Peyer's patch (tissue), 4 donors: ENCODE data around the gene NAA10. TPM values are rescaled to one million over a fixed set of nuclear protein-coding genes. Genes with fewer than 3 reads are reported as not detected.
A peak's percentile ranks its signal among the peaks of the same experiment; 100 is the strongest.

Experiments
- DNase-seq, 3 donors: peaks; one replicate each; pipeline ENCODE4 v3.0.0-alpha.2; 2017 to 2019
- H3K27ac ChIP-seq, 4 donors: fragments of 200-600 bp; sonication (generic); one replicate each; pipeline ENCODE4 v1.5.1; 2016 to 2019
- H3K27me3 ChIP-seq, 2 donors: fragments of 200-600 bp; sonication (generic); one replicate each; pipeline ENCODE4 v1.5.1; 2019
- H3K36me3 ChIP-seq, 3 donors: fragments of 200-600 bp; sonication (generic); one replicate each; pipeline ENCODE4 v1.5.1; 2016 to 2019
- H3K4me1 ChIP-seq, 4 donors: fragments of 200-600 bp; sonication (generic); one replicate each; pipeline ENCODE4 v1.5.1; 2016 to 2019
- H3K4me3 ChIP-seq, 4 donors: fragments of 200-600 bp; sonication (generic); 1 replicate in 3 of 4; 2 replicates in 1 of 4; pipeline ENCODE4 v1.5.1; 2016 to 2019; ENCODE audit warnings: mild to moderate bottlenecking in 1 of 4
- H3K9me3 ChIP-seq, 4 donors: fragments of 200-600 bp; sonication (generic); one replicate each; pipeline ENCODE4 v1.5.1; 2016 to 2019; ENCODE audit warnings: mild to moderate bottlenecking in 1 of 4
- POLR2A ChIP-seq, 2 donors: fragments of 450-650 bp; IDR thresholded peaks; one replicate each; pipeline ENCODE4 v1.5.1; 2017; ENCODE audit warnings: antibody characterized with exemption in 2 of 2, mild to moderate bottlenecking in 2 of 2, moderate library complexity in 2 of 2
- total RNA-seq, 4 donors: library from RNA; depleted of rRNA; stranded (reverse); fragments of >200 nt; gene quantifications; one replicate each; pipeline ENCODE4 v1.1.0, GENCODE V29; 2016
- TF ChIP-seq, protein P1 (sequence below), 6 experiments: fragments of 450-650 bp in 4 of 6; fragments of 200-600 bp in 2 of 6; sonication (generic) in 1 of 6; IDR thresholded peaks; one replicate each; pipeline ENCODE4 v1.5.1; 2017 to 2019; ENCODE audit warnings: antibody characterized with exemption in 6 of 6, mild to moderate bottlenecking in 3 of 6, moderate library complexity in 1 of 6

NAA10 gene
- total RNA-seq, 4 donors from 2014 or later = 32.9 to 118 (median 54.1) TPM

DNA sequence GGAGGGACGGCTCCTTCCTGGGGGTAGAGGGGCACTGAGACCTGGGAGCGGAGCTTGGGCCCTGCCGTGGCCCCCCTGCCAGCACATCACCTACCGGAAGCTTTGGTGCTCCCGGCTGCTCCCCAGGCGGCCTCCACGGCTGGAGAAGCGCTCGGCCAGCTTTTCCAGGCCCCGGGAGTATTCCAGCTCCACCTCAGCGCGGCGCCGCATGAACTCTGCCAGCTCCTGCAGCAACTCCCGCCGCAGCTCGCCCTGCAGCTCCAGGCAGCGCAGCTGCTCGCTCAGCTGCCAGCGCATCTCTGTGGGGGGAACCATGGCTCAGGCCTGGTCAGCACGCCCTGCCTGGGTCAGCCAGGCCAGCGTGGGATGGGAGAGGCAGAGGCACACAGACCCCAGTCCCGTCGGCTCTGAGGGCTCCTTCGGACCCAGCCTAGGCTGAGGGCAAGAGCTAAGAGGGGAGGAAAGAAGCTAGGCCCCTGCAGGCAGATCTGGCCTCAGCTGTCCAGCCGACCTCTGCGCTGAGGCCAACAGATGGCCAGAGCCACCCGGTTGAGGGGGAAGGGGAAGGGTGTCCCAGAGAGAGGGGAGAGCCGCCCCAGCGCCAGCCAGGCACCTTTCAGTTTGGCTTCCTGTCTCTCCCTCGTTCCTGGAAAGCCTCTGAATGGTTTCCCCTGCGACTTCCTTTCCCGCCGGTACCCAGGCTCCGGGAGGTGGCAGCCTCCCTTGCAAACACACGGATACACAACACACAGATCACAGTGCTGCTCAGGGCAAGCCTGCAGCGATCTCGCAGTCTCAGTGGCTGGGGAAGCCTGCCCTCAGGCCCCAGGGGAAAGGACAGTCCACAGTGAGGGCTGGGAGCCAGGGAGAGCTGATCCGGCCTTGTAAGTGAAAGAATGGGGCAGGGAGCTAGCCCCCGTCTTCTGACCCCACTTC is 13.1 kb downstream of the NAA10 start:
- peak overlapping the region in 1 of 4 donors; percentile 12 for H3K4me3 ChIP-seq
- no peaks in the 10 kb centered on the region for H3K27me3 ChIP-seq
- peak overlapping the region in 2 of 4 donors; percentile 13 to 31 for H3K27ac ChIP-seq
- H3K9me3 ChIP-seq = no peaks in the 10 kb centered on the region
- no peak for TF ChIP-seq POLR2A (IDR thresholded peaks at IDR 0.05)
- TF ChIP-seq, protein P1, sequence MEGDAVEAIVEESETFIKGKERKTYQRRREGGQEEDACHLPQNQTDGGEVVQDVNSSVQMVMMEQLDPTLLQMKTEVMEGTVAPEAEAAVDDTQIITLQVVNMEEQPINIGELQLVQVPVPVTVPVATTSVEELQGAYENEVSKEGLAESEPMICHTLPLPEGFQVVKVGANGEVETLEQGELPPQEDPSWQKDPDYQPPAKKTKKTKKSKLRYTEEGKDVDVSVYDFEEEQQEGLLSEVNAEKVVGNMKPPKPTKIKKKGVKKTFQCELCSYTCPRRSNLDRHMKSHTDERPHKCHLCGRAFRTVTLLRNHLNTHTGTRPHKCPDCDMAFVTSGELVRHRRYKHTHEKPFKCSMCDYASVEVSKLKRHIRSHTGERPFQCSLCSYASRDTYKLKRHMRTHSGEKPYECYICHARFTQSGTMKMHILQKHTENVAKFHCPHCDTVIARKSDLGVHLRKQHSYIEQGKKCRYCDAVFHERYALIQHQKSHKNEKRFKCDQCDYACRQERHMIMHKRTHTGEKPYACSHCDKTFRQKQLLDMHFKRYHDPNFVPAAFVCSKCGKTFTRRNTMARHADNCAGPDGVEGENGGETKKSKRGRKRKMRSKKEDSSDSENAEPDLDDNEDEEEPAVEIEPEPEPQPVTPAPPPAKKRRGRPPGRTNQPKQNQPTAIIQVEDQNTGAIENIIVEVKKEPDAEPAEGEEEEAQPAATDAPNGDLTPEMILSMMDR (IDR thresholded peaks at IDR 0.05) = no peak
- no peaks in the 10 kb centered on the region for H3K36me3 ChIP-seq
- H3K4me1 ChIP-seq = peaks cover 0 to 21% (median 3%) of the 10 kb centered on the region in 4 donors
- no peak for DNase-seq

GRCh38 chrX:153921070-153921469 is 13.8 kb downstream of the NAA10 start:
- Histone ChIP-seq H3K36me3 (no peaks in the 10 kb centered on the region), H3K9me3 (no peaks in the 10 kb centered on the region), H3K4me3 (no peak overlapping the region), H3K27ac (peak overlapping the region in 1 of 4 donors; percentile 31), H3K27me3 (no peaks in the 10 kb centered on the region), H3K4me1 (peaks cover 0 to 15% (median under 1%) of the 10 kb centered on the region in 4 donors)
- TF ChIP-seq, protein P1 (IDR thresholded peaks at IDR 0.05) = no peak
- TF ChIP-seq POLR2A (IDR thresholded peaks at IDR 0.05) = no peak
- DNase-seq = no peak

DNA sequence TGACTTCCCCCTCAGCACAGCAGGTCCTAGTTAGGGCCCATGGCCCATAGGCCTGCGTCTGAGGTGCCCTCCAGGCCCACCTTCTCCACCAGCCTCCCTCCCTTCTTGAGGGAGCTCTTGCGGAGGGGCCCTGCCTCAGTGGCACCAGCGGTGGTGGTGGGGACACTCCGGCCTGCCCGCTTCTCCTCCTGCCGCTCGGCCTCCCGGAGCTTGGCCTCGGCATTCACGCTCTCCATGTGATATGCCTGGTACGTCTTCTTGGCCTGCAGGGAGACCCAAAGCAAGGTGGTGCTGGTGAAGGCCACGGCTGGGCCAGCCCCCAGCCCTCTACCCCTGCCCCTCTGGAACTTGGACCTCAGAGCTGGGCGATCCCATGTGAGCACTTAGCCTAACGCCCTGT is 14.3 kb downstream of the NAA10 start:
- Histone ChIP-seq H3K36me3 (no peaks in the 10 kb centered on the region), H3K4me1 (peaks cover 0 to 15% (median 0%) of the 10 kb centered on the region in 4 donors), H3K4me3 (no peak overlapping the region), H3K27me3 (no peaks in the 10 kb centered on the region), H3K27ac (no peak overlapping the region), H3K9me3 (no peaks in the 10 kb centered on the region)
- TF ChIP-seq POLR2A (IDR thresholded peaks at IDR 0.05) = no peak
- TF ChIP-seq, protein P1 (IDR thresholded peaks at IDR 0.05) = no peak
- no peak for DNase-seq

DNA sequence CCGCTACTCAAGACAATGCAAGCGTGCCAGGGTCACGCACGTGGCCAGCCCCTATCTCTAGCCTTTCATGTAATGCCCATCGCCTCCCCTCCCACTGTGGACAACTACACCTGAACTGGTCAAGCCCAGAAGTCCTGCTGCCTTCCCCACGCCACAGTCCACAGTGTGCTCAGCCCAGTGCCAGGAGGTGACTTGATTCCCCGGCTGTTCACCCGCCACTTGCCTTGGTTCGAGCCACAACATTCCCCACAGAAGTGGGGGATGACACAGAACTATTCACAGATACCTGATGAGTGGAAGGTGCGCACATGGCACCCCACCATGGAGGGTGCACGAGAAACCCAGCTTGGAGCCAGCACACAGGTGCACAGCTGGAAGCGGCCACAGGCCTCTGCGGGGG is 15.6 kb downstream of the NAA10 start:
- Histone ChIP-seq H3K36me3 (no peaks in the 10 kb centered on the region), H3K27me3 (no peaks in the 10 kb centered on the region), H3K9me3 (no peaks in the 10 kb centered on the region), H3K4me3 (no peak overlapping the region), H3K4me1 (peaks cover 0 to 15% (median 0%) of the 10 kb centered on the region in 4 donors), H3K27ac (no peak overlapping the region)
- no peak for DNase-seq
- TF ChIP-seq, protein P1 (IDR thresholded peaks at IDR 0.05) = no peak
- no peak for TF ChIP-seq POLR2A (IDR thresholded peaks at IDR 0.05)

- Histone ChIP-seq H3K36me3 (no peaks in the 10 kb centered on the region), H3K4me1 (peaks cover 0 to 10% (median 0%) of the 10 kb centered on the region in 4 donors), H3K4me3 (no peak overlapping the region), H3K27ac (no peak overlapping the region), H3K9me3 (no peaks in the 10 kb centered on the region), H3K27me3 (no peaks in the 10 kb centered on the region)
- no peak for TF ChIP-seq POLR2A (IDR thresholded peaks at IDR 0.05)
- TF ChIP-seq, protein P1 (IDR thresholded peaks at IDR 0.05) = no peak
- DNase-seq = no peak
These were observed 17.0 kb downstream of the NAA10 start for GRCh38 chrX:153917869-153918268.
